GM12873 (cell line): Measurements from ENCODE around the gene GRXCR1.

Experiments used
- CTCF ChIP-seq: IDR thresholded peaks from 2 replicates; pipeline ENCODE4 v1.5.1; 2012; ENCODE audit warnings: low read depth, mild to moderate bottlenecking, moderate library complexity, low read length, control low read depth; ENCODE audit not compliant: insufficient read depth; ENCODE audit errors: missing control alignments

The GRXCR1 gene

GRCh38 chr4:42871671-42872290 lies 20.7 kb upstream of the GRXCR1 start:
- no peak for TF ChIP-seq CTCF

GRCh38 chr4:42878863-42879262 lies 13.7 kb upstream of the GRXCR1 start:
- TF ChIP-seq CTCF = no peak

GRCh38 chr4:42881253-42881652 lies 11.3 kb upstream of the GRXCR1 start:
- TF ChIP-seq CTCF = no peak

- TF ChIP-seq CTCF = no peak
Observed at GRCh38 chr4:42891644-42892043, 869 bp upstream of the GRXCR1 start.

GRCh38 chr4:42895452-42895851 lies 2.9 kb downstream of the GRXCR1 start:
- TF ChIP-seq CTCF = no peak

GRCh38 chr4:42904986-42905385 lies 12.5 kb downstream of the GRXCR1 start:
- TF ChIP-seq CTCF = no peak

- TF ChIP-seq CTCF = no peak
Observed at GRCh38 chr4:42905591-42905990, 13.1 kb downstream of the GRXCR1 start.
